ENCODE data around the gene MFN2. TPM values are rescaled to one million over a fixed set of nuclear protein-coding genes. Genes with fewer than 3 reads are reported as not detected.

MFN2 gene
- polyA plus RNA-seq, 1 donor from 2014 or later, result 64.9 TPM

GRCh38 chr1:11982010-11982392 is 1.8 kb downstream of the MFN2 start:
- no peaks in the 10 kb centered on the region for H3K36me3 ChIP-seq (ENCODE audit: insufficient read depth, low read length)
- H3K4me3 ChIP-seq (ENCODE audit: low read length), result no peak overlapping the region
- no peaks in the 10 kb centered on the region for H3F3A ChIP-seq (ENCODE audit: insufficient read depth, low read length, poor library complexity, severe bottlenecking)
- no peaks in the 10 kb centered on the region for H3K27me3 ChIP-seq (ENCODE audit: insufficient read depth, low read depth, low read length)
- no peak for TF ChIP-seq EP300 (conservative IDR thresholded peaks at IDR 0.05; ENCODE audit: poor library complexity, severe bottlenecking)
- TF ChIP-seq RAD21 (conservative IDR thresholded peaks at IDR 0.05), result no peak
- TF ChIP-seq MXI1 (conservative IDR thresholded peaks at IDR 0.05; ENCODE audit: poor library complexity, severe bottlenecking), result no peak
- no peak for TF ChIP-seq EZH2 (IDR thresholded peaks at IDR 0.05; ENCODE audit: borderline replicate concordance, insufficient read depth, low read length, poor library complexity, severe bottlenecking)
- no peak for TF ChIP-seq CTCF (IDR thresholded peaks at IDR 0.05; ENCODE audit: poor library complexity, severe bottlenecking)
- no peak for TF ChIP-seq TAF1 (IDR thresholded peaks at IDR 0.05; ENCODE audit: low read depth)
- no peak for TF ChIP-seq POLR2AphosphoS5 (IDR thresholded peaks at IDR 0.05)
- TF ChIP-seq SMC3 (conservative IDR thresholded peaks at IDR 0.05; ENCODE audit: poor library complexity), result no peak
- no peak for TF ChIP-seq REST (IDR thresholded peaks at IDR 0.05; ENCODE audit: borderline replicate concordance)
- H3K9me2 ChIP-seq (ENCODE audit: insufficient read depth, low read length), result no peaks in the 10 kb centered on the region
- H3K9me3 ChIP-seq (ENCODE audit: low read length), result no peaks in the 10 kb centered on the region
- no peaks in the 10 kb centered on the region for H4K20me1 ChIP-seq (ENCODE audit: insufficient read depth)
- H2AFZ ChIP-seq (ENCODE audit: low read depth, low read length), result no peak overlapping the region
- peaks cover 29% of the 10 kb centered on the region for H3K79me2 ChIP-seq (replicated peaks; ENCODE audit: insufficient read depth, low read length)
- H3K27ac ChIP-seq (ENCODE audit: low read length), result no peak overlapping the region
- no peak overlapping the region for H3K9ac ChIP-seq (ENCODE audit: low read length)
- H3K4me2 ChIP-seq (ENCODE audit: low read length), result no peak overlapping the region

GRCh38 chr1:11984121-11984520 is 3.9 kb downstream of the MFN2 start:
- no peak overlapping the region for H2AFZ ChIP-seq (ENCODE audit: low read depth, low read length)
- H3K27ac ChIP-seq (ENCODE audit: low read length), result no peak overlapping the region
- no peaks in the 10 kb centered on the region for H3F3A ChIP-seq (ENCODE audit: insufficient read depth, low read length, poor library complexity, severe bottlenecking)
- no peaks in the 10 kb centered on the region for H3K9me3 ChIP-seq (ENCODE audit: low read length)
- no peak overlapping the region for H3K4me2 ChIP-seq (ENCODE audit: low read length)
- no peak for TF ChIP-seq CTCF (IDR thresholded peaks at IDR 0.05; ENCODE audit: poor library complexity, severe bottlenecking)
- no peaks in the 10 kb centered on the region for H3K27me3 ChIP-seq (ENCODE audit: insufficient read depth, low read depth, low read length)
- H3K79me2 ChIP-seq (replicated peaks; ENCODE audit: insufficient read depth, low read length), result peaks cover 32% of the 10 kb centered on the region
- H3K9ac ChIP-seq (ENCODE audit: low read length), result no peak overlapping the region
- H3K9me2 ChIP-seq (ENCODE audit: insufficient read depth, low read length), result no peaks in the 10 kb centered on the region
- H4K20me1 ChIP-seq (ENCODE audit: insufficient read depth), result no peaks in the 10 kb centered on the region
- H3K4me3 ChIP-seq (ENCODE audit: low read length), result no peak overlapping the region
- H3K36me3 ChIP-seq (ENCODE audit: insufficient read depth, low read length), result no peaks in the 10 kb centered on the region

All from neural cell (in vitro differentiated cells).